WTC11 (cell line): ENCODE results near the gene KIF11.

Experiments used
- CTCF ChIP-seq: fragments of 200-600 bp; IDR thresholded peaks from 2 replicates; pipeline ENCODE4 v1.8.0; 2022; ENCODE audit warnings: antibody characterized with exemption
- GABPB1 ChIP-seq: sonication (generic); formaldehyde crosslinking; IDR thresholded peaks from 2 replicates; pipeline ENCODE4 v1.8.1; 2023; ENCODE audit warnings: mild to moderate bottlenecking, missing genetic modification reagents
- MAX ChIP-seq: sonication (generic); formaldehyde crosslinking; IDR thresholded peaks from 2 replicates; pipeline ENCODE4 v1.8.0; 2022; ENCODE audit warnings: mild to moderate bottlenecking, missing genetic modification reagents
- PRRX2 ChIP-seq: fragments of 250-450 bp; sonication (Bioruptor Pico); IDR thresholded peaks from 2 replicates; pipeline ENCODE4 v1.8.0; 2021; ENCODE audit warnings: mild to moderate bottlenecking

GRCh38 chr10:92569071-92569470, 23.9 kb upstream of the KIF11 start:
- no peak for TF ChIP-seq CTCF
- no peak for TF ChIP-seq PRRX2 (CRISPR knock-in tag)
- TF ChIP-seq GABPB1 (CRISPR knock-in tag): no peak
- no peak for TF ChIP-seq MAX
